H9 (cell line): ENCODE measurements around the gene SDHB. TPM values are rescaled to one million over a fixed set of nuclear protein-coding genes. Genes with fewer than 3 reads are reported as not detected.

Experiments
- DNase-seq: peaks from one replicate; pipeline ENCODE4 v3.0.0-alpha.2; 2017
- H2AFZ ChIP-seq: one replicate; pipeline ENCODE4 v1.6.1; 2013; ENCODE audit warnings: mild to moderate bottlenecking, low read length, control low read depth, moderate library complexity
- H2AK5ac ChIP-seq: 2 replicates; pipeline ENCODE4 v1.6.1; 2013; ENCODE audit warnings: low read length, control low read depth, mixed read lengths; ENCODE audit not compliant: insufficient read length
- H2BK120ac ChIP-seq: one replicate; pipeline ENCODE4 v1.6.1; 2013; ENCODE audit warnings: low read depth, mild to moderate bottlenecking, low read length, control low read depth, inconsistent platforms; ENCODE audit not compliant: poor library complexity, severe bottlenecking
- H2BK12ac ChIP-seq: 2 replicates; pipeline ENCODE4 v1.6.1; 2013; ENCODE audit warnings: low read length, control low read depth, mixed read lengths, low read depth; ENCODE audit not compliant: insufficient read length
- H2BK15ac ChIP-seq: 2 replicates; pipeline ENCODE4 v1.6.1; 2013; ENCODE audit warnings: low read depth, low read length, control low read depth
- H2BK20ac ChIP-seq: one replicate; pipeline ENCODE4 v1.6.1; 2013; ENCODE audit warnings: low read depth, mild to moderate bottlenecking, low read length, control low read depth, inconsistent platforms; ENCODE audit not compliant: poor library complexity, severe bottlenecking
- H2BK5ac ChIP-seq: 2 replicates; pipeline ENCODE4 v1.6.1; 2013; ENCODE audit warnings: low read length, control low read depth, mixed read lengths; ENCODE audit not compliant: insufficient read length
- H3K14ac ChIP-seq: 2 replicates; pipeline ENCODE4 v1.6.1; 2013; ENCODE audit warnings: low read length, control low read depth; ENCODE audit not compliant: insufficient read depth
- H3K18ac ChIP-seq: 2 replicates; pipeline ENCODE4 v1.6.1; 2013; ENCODE audit warnings: low read depth, mild to moderate bottlenecking, mixed read lengths, low read length, control low read depth; ENCODE audit not compliant: insufficient read length
- H3K23ac ChIP-seq: 2 replicates; pipeline ENCODE4 v1.6.1; 2013; ENCODE audit warnings: low read length, control low read depth, mixed read lengths, low read depth; ENCODE audit not compliant: insufficient read length
- H3K23me2 ChIP-seq: 2 replicates; pipeline ENCODE4 v1.6.1; 2013; ENCODE audit warnings: low read depth, mild to moderate bottlenecking, mixed read lengths, low read length, control low read depth; ENCODE audit not compliant: insufficient read length, poor library complexity, severe bottlenecking
- H3K27ac ChIP-seq: 2 replicates; pipeline ENCODE4 v1.5.1; 2013; ENCODE audit warnings: low read length, control low read depth, mixed read lengths, low read depth; ENCODE audit not compliant: insufficient read length
- H3K27me3 ChIP-seq: 2 replicates; pipeline ENCODE4 v1.6.1; 2013; ENCODE audit warnings: low read length, control low read depth, inconsistent platforms; ENCODE audit not compliant: insufficient read depth
- H3K4ac ChIP-seq: 2 replicates; pipeline ENCODE4 v1.6.1; 2013; ENCODE audit warnings: low read depth, mild to moderate bottlenecking, control low read depth, inconsistent platforms, low read length, moderate library complexity
- H3K4me1 ChIP-seq: 2 replicates; pipeline ENCODE4 v1.6.1; 2013; ENCODE audit warnings: low read length, control low read depth, inconsistent platforms; ENCODE audit not compliant: insufficient read depth
- H3K4me2 ChIP-seq: 2 replicates; pipeline ENCODE4 v1.6.1; 2013; ENCODE audit warnings: low read length, control low read depth, mixed read lengths; ENCODE audit not compliant: insufficient read length, insufficient read depth
- H3K56ac ChIP-seq: 2 replicates; pipeline ENCODE4 v1.6.1; 2013; ENCODE audit warnings: low read depth, mild to moderate bottlenecking, mixed read lengths, low read length, control low read depth; ENCODE audit not compliant: insufficient read length
- H3K79me1 ChIP-seq: 2 replicates; pipeline ENCODE4 v1.6.1; 2013; ENCODE audit warnings: low read depth, mild to moderate bottlenecking, moderate library complexity, low read length, control low read depth, inconsistent platforms; ENCODE audit not compliant: insufficient read depth, poor library complexity, severe bottlenecking
- H3K79me2 ChIP-seq: 2 replicates; pipeline ENCODE4 v1.6.1; 2013; ENCODE audit warnings: low read length, control low read depth, inconsistent platforms; ENCODE audit not compliant: insufficient read depth
- H3K9ac ChIP-seq: 2 replicates; pipeline ENCODE4 v1.6.1; 2013; ENCODE audit warnings: low read length, control low read depth, mixed read lengths; ENCODE audit not compliant: insufficient read length; ENCODE audit errors: extremely low read depth
- H3K9me3 ChIP-seq: one replicate; pipeline ENCODE4 v1.6.1; 2013; ENCODE audit warnings: low read depth, low read length, inconsistent platforms; ENCODE audit not compliant: control insufficient read depth
- H3T11ph ChIP-seq: one replicate; pipeline ENCODE4 v1.6.1; 2013; ENCODE audit warnings: mild to moderate bottlenecking, low read length, control low read depth, inconsistent platforms
- H4K20me1 ChIP-seq: one replicate; pipeline ENCODE4 v1.6.1; 2013; ENCODE audit not compliant: control insufficient read depth, insufficient read length, insufficient read depth
- H4K5ac ChIP-seq: 2 replicates; pipeline ENCODE4 v1.6.1; 2013; ENCODE audit warnings: low read depth, mild to moderate bottlenecking, mixed read lengths, low read length, control low read depth; ENCODE audit not compliant: insufficient read length
- H4K8ac ChIP-seq: replicated peaks from 2 replicates; pipeline ENCODE4 v1.6.1; 2013; ENCODE audit warnings: low read length, control low read depth, mixed read lengths, low read depth; ENCODE audit not compliant: insufficient read length
- H4K91ac ChIP-seq: 2 replicates; pipeline ENCODE4 v1.6.1; 2013; ENCODE audit warnings: low read depth, mild to moderate bottlenecking, moderate library complexity, mixed read lengths, low read length, control low read depth; ENCODE audit not compliant: insufficient read length
- H3K27ac Mint-ChIP-seq, 3 experiments: 2 replicates in 2 of 3; 3 replicates in 1 of 3; pipeline ENCODE4 v1.8.0; 2020 to 2021; ENCODE audit warnings: mixed read lengths in 3 of 3, mild to moderate bottlenecking in 1 of 3, moderate library complexity in 1 of 3
- H3K27me3 Mint-ChIP-seq: 2 replicates; pipeline ENCODE4 v1.8.0; 2021; ENCODE audit warnings: low read depth, mild to moderate bottlenecking, moderate library complexity, mixed read lengths
- H3K36me3 Mint-ChIP-seq, 3 experiments: 2 replicates in 2 of 3; 3 replicates in 1 of 3; pipeline ENCODE4 v1.8.0; 2020 to 2021; ENCODE audit warnings: low read depth in 3 of 3, mixed read lengths in 3 of 3; ENCODE audit not compliant: insufficient read depth in 1 of 3
- H3K4me1 Mint-ChIP-seq, 2 experiments: 2 replicates each; pipeline ENCODE4 v1.8.0; 2020; ENCODE audit warnings: mixed read lengths in 2 of 2
- H3K4me3 Mint-ChIP-seq, 2 experiments: 2 replicates in 1 of 2; 3 replicates in 1 of 2; pipeline ENCODE4 v1.8.0; 2020 to 2021; ENCODE audit warnings: mild to moderate bottlenecking in 2 of 2, mixed read lengths in 2 of 2, moderate library complexity in 1 of 2
- H3K9me3 Mint-ChIP-seq, 2 experiments: 2 replicates in 1 of 2; 3 replicates in 1 of 2; pipeline ENCODE4 v1.8.0; 2020; ENCODE audit warnings: mild to moderate bottlenecking in 2 of 2, mixed read lengths in 2 of 2, moderate library complexity in 1 of 2
- WGBS: extraction: QIAGEN DNeasy Blood & Tissue Kit; methylation state at CpG from one replicate; pipeline ENCODE4 v1.1.7; 2013; ENCODE audit warnings: missing lambda C conversion rate, low lambda C conversion rate, mixed read lengths; ENCODE audit not compliant: insufficient read length; ENCODE audit errors: extremely low coverage; 5-methylcytosine and 5-hydroxymethylcytosine counted together
- total RNA-seq: library from RNA; stranded (reverse); gene quantifications from 2 replicates; pipeline ENCODE4 v1.2.1, GENCODE V29; 2021
- TF ChIP-seq, protein P1 (sequence below): fragments of 200-600 bp; sonication (generic); conservative IDR thresholded peaks from 3 replicates; pipeline ENCODE4 v1.8.0; 2021; ENCODE audit warnings: antibody characterized with exemption, mild to moderate bottlenecking

The SDHB gene
- total RNA-seq, 1 experiment from 2014 or later, result 77.5 TPM

DNA sequence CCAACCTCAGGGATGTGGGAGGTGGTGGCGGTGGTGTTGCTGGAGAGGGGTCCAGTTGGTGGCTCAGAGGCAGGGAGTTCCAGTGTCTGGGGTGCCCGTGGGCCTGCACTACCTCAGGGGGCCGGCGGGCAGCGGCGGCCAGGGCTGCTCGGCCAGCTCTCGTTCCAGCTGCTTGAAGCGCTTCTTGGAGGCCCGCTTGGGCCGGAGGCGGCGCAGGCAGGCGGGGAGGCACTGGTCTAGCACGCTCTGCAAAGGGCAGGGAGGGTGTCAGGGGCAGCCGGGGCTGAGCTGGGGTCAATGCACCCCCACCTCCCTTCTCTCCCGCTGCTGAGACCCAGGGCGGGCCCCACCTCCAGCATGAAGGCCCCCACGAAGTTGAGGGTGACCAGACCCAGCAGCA, 67.7 kb downstream of the SDHB start:
- Histone ChIP-seq H4K5ac (no peak overlapping the region), H3K9ac (no peak overlapping the region), H3K27ac (no peak overlapping the region), H3K23me2 (no peaks in the 10 kb centered on the region), H4K8ac (no peak overlapping the region), H2AFZ (no peak overlapping the region), H2BK12ac (no peak overlapping the region), H2BK120ac (no peak overlapping the region), H2BK20ac (no peak overlapping the region), H4K91ac (no peak overlapping the region), H3K27me3 (no peaks in the 10 kb centered on the region), H3K79me1 (no peaks in the 10 kb centered on the region), H2AK5ac (no peak overlapping the region), H3K9me3 (no peaks in the 10 kb centered on the region), H3K14ac (no peak overlapping the region), H3K79me2 (no peaks in the 10 kb centered on the region), H2BK5ac (no peak overlapping the region), H3T11ph (no peak overlapping the region), H3K23ac (no peak overlapping the region), H2BK15ac (no peak overlapping the region), H3K4ac (no peak overlapping the region), H3K4me2 (no peak overlapping the region), H3K18ac (peak overlapping the region; percentile 27), H3K4me1 (no peaks in the 10 kb centered on the region), H3K56ac (no peak overlapping the region), H4K20me1 (no peaks in the 10 kb centered on the region)
- H3K36me3 Mint-ChIP-seq, result peaks cover 4 to 18% (median 10%) of the 10 kb centered on the region in 3 experiments; a peak in 5 of 7 replicates
- H3K27ac Mint-ChIP-seq, result no peak overlapping the region
- 0 out of 5 replicates have a peak overlapping the region, but pooled peaks of 1 of the 2 experiments have one; percentile 20 for H3K4me3 Mint-ChIP-seq
- peaks cover 7% of the 10 kb centered on the region for H3K27me3 Mint-ChIP-seq
- TF ChIP-seq, protein P1, sequence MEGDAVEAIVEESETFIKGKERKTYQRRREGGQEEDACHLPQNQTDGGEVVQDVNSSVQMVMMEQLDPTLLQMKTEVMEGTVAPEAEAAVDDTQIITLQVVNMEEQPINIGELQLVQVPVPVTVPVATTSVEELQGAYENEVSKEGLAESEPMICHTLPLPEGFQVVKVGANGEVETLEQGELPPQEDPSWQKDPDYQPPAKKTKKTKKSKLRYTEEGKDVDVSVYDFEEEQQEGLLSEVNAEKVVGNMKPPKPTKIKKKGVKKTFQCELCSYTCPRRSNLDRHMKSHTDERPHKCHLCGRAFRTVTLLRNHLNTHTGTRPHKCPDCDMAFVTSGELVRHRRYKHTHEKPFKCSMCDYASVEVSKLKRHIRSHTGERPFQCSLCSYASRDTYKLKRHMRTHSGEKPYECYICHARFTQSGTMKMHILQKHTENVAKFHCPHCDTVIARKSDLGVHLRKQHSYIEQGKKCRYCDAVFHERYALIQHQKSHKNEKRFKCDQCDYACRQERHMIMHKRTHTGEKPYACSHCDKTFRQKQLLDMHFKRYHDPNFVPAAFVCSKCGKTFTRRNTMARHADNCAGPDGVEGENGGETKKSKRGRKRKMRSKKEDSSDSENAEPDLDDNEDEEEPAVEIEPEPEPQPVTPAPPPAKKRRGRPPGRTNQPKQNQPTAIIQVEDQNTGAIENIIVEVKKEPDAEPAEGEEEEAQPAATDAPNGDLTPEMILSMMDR, result no peak
- H3K9me3 Mint-ChIP-seq, result no peaks in the 10 kb centered on the region
- WGBS, result no CpG with 5 or more reads among the region's 19 CpGs
- DNase-seq, result no peak
- H3K4me1 Mint-ChIP-seq, result peaks cover 15 to 23% of the 10 kb centered on the region in 2 experiments
